Occipital lobe (tissue), 2 donors: Measurements from ENCODE around the gene RPS26. TPM values are rescaled to one million over a fixed set of nuclear protein-coding genes. Genes with fewer than 3 reads are reported as not detected.
"Not testable (repeated sequence)": the region's sequence is repeated elsewhere in the genome, so short reads cannot be mapped to it uniquely, and the experiment has no call there.

ENCODE experiments used
- DNase-seq: peaks from one replicate; lab custom pipeline; 2025; lab: John Stamatoyannopoulos, UW
- total RNA-seq: library from RNA; depleted of rRNA; stranded (reverse); fragments of >200 nt; gene quantifications from one replicate; pipeline ENCODE4 v1.2.3, GENCODE V29; 2014

Gene RPS26
- 61.3 TPM for total RNA-seq

GRCh38 chr12:56041552-56042429, at the start of gene RPS26:
TSS of gene RPS26 (plus strand) at chr12:56041918. CDS start at chr12:56042167, 249 bp downstream.
- peak; percentile 89 for DNase-seq

- no peak for DNase-seq
Measured at GRCh38 chr12:55993230-55993853, 48.4 kb upstream of the RPS26 start.

GRCh38 chr12:55995366-55995765, 46.4 kb upstream of the RPS26 start:
- DNase-seq, result no peak

GRCh38 chr12:55996201-55996714, 45.5 kb upstream of the RPS26 start:
- peak; percentile 24 for DNase-seq

GRCh38 chr12:55996715-55997534, 44.8 kb upstream of the RPS26 start, which contains the start of gene SUOX:
TSS of gene SUOX (plus strand) at chr12:55997276. CDS start at chr12:56002222, 4,946 bp downstream.
- peak; percentile 98 for DNase-seq

- DNase-seq, result no peak
Measured at GRCh38 chr12:55997535-55997859, 44.2 kb upstream of the RPS26 start.

- not testable (repeated sequence) for DNase-seq
Measured at GRCh38 chr12:55999522-55999921, 42.2 kb upstream of the RPS26 start.

- DNase-seq, result not testable (repeated sequence)
Measured at GRCh38 chr12:55999999-56000540, 41.6 kb upstream of the RPS26 start.

- DNase-seq, result no peak
Measured at GRCh38 chr12:56001487-56002100, 40.1 kb upstream of the RPS26 start.

GRCh38 chr12:56003376-56003775, 38.3 kb upstream of the RPS26 start:
- not testable (repeated sequence) for DNase-seq

- DNase-seq, result no peak
Measured at GRCh38 chr12:56004211-56004610, 37.5 kb upstream of the RPS26 start.

- peak; percentile 35 for DNase-seq
Measured at GRCh38 chr12:56007564-56008559, 33.9 kb upstream of the RPS26 start.

GRCh38 chr12:56010111-56010570, 31.6 kb upstream of the RPS26 start:
- DNase-seq, result no peak

GRCh38 chr12:56011509-56012090, 30.1 kb upstream of the RPS26 start:
- DNase-seq, result no peak

GRCh38 chr12:56013482-56013881, 28.2 kb upstream of the RPS26 start:
- peak; percentile 20 for DNase-seq

GRCh38 chr12:56014205-56014604, 27.5 kb upstream of the RPS26 start:
- DNase-seq, result no peak

- no peak for DNase-seq
Measured at GRCh38 chr12:56017181-56017580, 24.5 kb upstream of the RPS26 start.

GRCh38 chr12:56018356-56018755, 23.4 kb upstream of the RPS26 start:
- no peak for DNase-seq
